Suprapubic skin (tissue), 4 donors: ENCODE measurements around the gene CAMK1.

Source experiments
- CTCF ChIP-seq, 2 donors: fragments of 200-600 bp in 1 of 2; fragments of 450-650 bp in 1 of 2; sonication (generic) in 1 of 2; IDR thresholded peaks; one replicate each; pipeline ENCODE4 v1.5.1; 2016 to 2019; ENCODE audit warnings: antibody characterized with exemption in 2 of 2, mild to moderate bottlenecking in 1 of 2, moderate library complexity in 1 of 2
- POLR2A ChIP-seq, 2 donors: fragments of 450-650 bp; IDR thresholded peaks; one replicate each; pipeline ENCODE4 v1.6.1; 2017; ENCODE audit warnings: antibody characterized with exemption in 2 of 2, mild to moderate bottlenecking in 2 of 2, moderate library complexity in 2 of 2
- POLR2AphosphoS5 ChIP-seq, 3 donors: sonication (generic); formaldehyde crosslinking; IDR thresholded peaks; one replicate each; pipeline ENCODE4 v1.6.1; 2017; ENCODE audit warnings: antibody characterized with exemption in 3 of 3

- no peak for TF ChIP-seq CTCF (IDR thresholded peaks at IDR 0.05)
- TF ChIP-seq POLR2A (IDR thresholded peaks at IDR 0.05) = no peak
- no peak for TF ChIP-seq POLR2AphosphoS5 (IDR thresholded peaks at IDR 0.05)
Measured at GRCh38 chr3:9810846-9811245, 41.1 kb upstream of the CAMK1 start.
